Measurements from ENCODE around the gene SCCPDH. TPM values are rescaled to one million over a fixed set of nuclear protein-coding genes. Genes with fewer than 3 reads are reported as not detected.

SCCPDH gene
- total and polyA plus RNA-seq, 2 donors (not counting 3 experiments of a cell fraction or from before 2014, with no cell fraction given) = 24.4 to 37.5 TPM

GRCh38 chr1:246773213-246773641, 49.0 kb downstream of the SCCPDH start:
- Histone ChIP-seq H3K79me2 (ENCODE audit: control insufficient read depth, insufficient read depth, low read length) (no peaks in the 10 kb centered on the region), H3K27me3 (ENCODE audit: control insufficient read depth in 2 of 2, insufficient read depth in 2 of 2, low read length in 2 of 2) (no peaks in the 10 kb centered on the region), H3K9me1 (replicated peaks; ENCODE audit: control insufficient read depth, extremely low read depth, insufficient read depth, low read length) (no peaks in the 10 kb centered on the region), H3K9ac (replicated peaks; ENCODE audit: extremely low read depth, insufficient read depth, low read length) (no peak overlapping the region), H3K36me3 (ENCODE audit: control insufficient read depth in 2 of 2, extremely low read depth in 1 of 2, insufficient read depth in 2 of 2, low read length in 2 of 2) (peaks cover 2 to 10% of the 10 kb centered on the region in 2 experiments), H3K4me3 (replicated peaks in 1 of 3; ENCODE audit: insufficient read depth in 1 of 3, low read depth in 1 of 3, low read length in 3 of 3) (no peak overlapping the region), H3K4me2 (ENCODE audit: insufficient read depth, low read length) (no peak overlapping the region), H4K20me1 (replicated peaks; ENCODE audit: control insufficient read depth, extremely low read depth, insufficient read depth, low read length) (no peaks in the 10 kb centered on the region), H2AFZ (ENCODE audit: low read depth, low read length) (no peak overlapping the region), H3K27ac (ENCODE audit: insufficient read depth, low read depth, low read length) (no peak overlapping the region), H3K4me1 (ENCODE audit: control insufficient read depth, extremely low read depth, insufficient read depth, low read length) (no peaks in the 10 kb centered on the region), H3K9me3 (replicated peaks; ENCODE audit: control insufficient read depth, insufficient read depth, low read length) (no peaks in the 10 kb centered on the region)
- POLR2A ChIA-PET = no interaction called here
- dilution Hi-C loops (cut with MboI; ENCODE audit: extremely low pct_ligation_motif_present, low sequenced_read_pairs) = no loop called here
- TF ChIP-seq POLR2AphosphoS5 (IDR thresholded peaks at IDR 0.05; ENCODE audit: insufficient read depth, low read depth, low read length) (no peak), POLR2A (IDR thresholded peaks at IDR 0.05; ENCODE audit: low read depth, low read length) (no peak), GATA2 (IDR thresholded peaks at IDR 0.05; ENCODE audit: insufficient read depth, insufficient read length, low read depth, low read length) (no peak)
- CTCF ChIA-PET = no interaction called here
- no peak for DNase-seq (ENCODE audit: low read depth, low spot score)
- intact Hi-C loops (cut with micrococcal nuclease) = no loop called here
- no peak for FAIRE-seq
- no TSS peak for BruUV-seq (replicated peaks)

- no peaks in the 10 kb centered on the region for H3K9me1 ChIP-seq (replicated peaks; ENCODE audit: control insufficient read depth, extremely low read depth, insufficient read depth, low read length)
- no peaks in the 10 kb centered on the region for H3K79me2 ChIP-seq (ENCODE audit: control insufficient read depth, insufficient read depth, low read length)
- H3K9me3 ChIP-seq (replicated peaks; ENCODE audit: control insufficient read depth, insufficient read depth, low read length) = no peaks in the 10 kb centered on the region
- dilution Hi-C loops (cut with MboI; ENCODE audit: extremely low pct_ligation_motif_present, low sequenced_read_pairs) (no loop called here), intact Hi-C loops (cut with micrococcal nuclease) (no loop called here)
- FAIRE-seq = no peak
- no TSS peak for BruUV-seq (replicated peaks)
- no peaks in the 10 kb centered on the region for H3K27me3 ChIP-seq (ENCODE audit: control insufficient read depth in 2 of 2, insufficient read depth in 2 of 2, low read length in 2 of 2)
- POLR2A ChIA-PET = no interaction called here
- H2AFZ ChIP-seq (ENCODE audit: low read depth, low read length) = no peak overlapping the region
- no peaks in the 10 kb centered on the region for H3K4me1 ChIP-seq (ENCODE audit: control insufficient read depth, extremely low read depth, insufficient read depth, low read length)
- TF ChIP-seq FOS (IDR thresholded peaks at IDR 0.05; ENCODE audit: borderline replicate concordance, insufficient read depth, low read length) = no peak
- no peak overlapping the region for H3K27ac ChIP-seq (ENCODE audit: insufficient read depth, low read depth, low read length)
- H3K4me3 ChIP-seq (replicated peaks in 1 of 3; ENCODE audit: insufficient read depth in 1 of 3, low read depth in 1 of 3, low read length in 3 of 3) = no peak overlapping the region
- H3K4me2 ChIP-seq (ENCODE audit: insufficient read depth, low read length) = no peak overlapping the region
- no peaks in the 10 kb centered on the region for H4K20me1 ChIP-seq (replicated peaks; ENCODE audit: control insufficient read depth, extremely low read depth, insufficient read depth, low read length)
- peaks cover 2 to 6% of the 10 kb centered on the region in 2 experiments for H3K36me3 ChIP-seq (ENCODE audit: control insufficient read depth in 2 of 2, extremely low read depth in 1 of 2, insufficient read depth in 2 of 2, low read length in 2 of 2)
- no peak for DNase-seq (ENCODE audit: low read depth, low spot score)
- no peak overlapping the region for H3K9ac ChIP-seq (replicated peaks; ENCODE audit: extremely low read depth, insufficient read depth, low read length)
- CTCF ChIA-PET = no interaction called here
Measured at GRCh38 chr1:246775531-246776385, 51.5 kb downstream of the SCCPDH start.
